Esophagus (tissue), 2 donors: ENCODE results near the gene HEXIM1. TPM values are rescaled to one million over a fixed set of nuclear protein-coding genes. Genes with fewer than 3 reads are reported as not detected.
A peak's percentile ranks its signal among the peaks of the same experiment; 100 is the strongest.

Experiments used
- H3K27ac ChIP-seq, 2 donors: one replicate each; pipeline ENCODE4 v1.5.1; 2013; ENCODE audit warnings: low read depth in 2 of 2, mild to moderate bottlenecking in 2 of 2, inconsistent platforms in 1 of 2, low read length in 1 of 2, moderate library complexity in 1 of 2
- H3K27me3 ChIP-seq, 2 donors: one replicate each; pipeline ENCODE4 v1.6.1; 2013; ENCODE audit warnings: low read length in 2 of 2, control low read depth in 1 of 2, mild to moderate bottlenecking in 1 of 2; ENCODE audit not compliant: insufficient read depth in 2 of 2, control insufficient read depth in 1 of 2
- H3K36me3 ChIP-seq, 2 donors: one replicate each; pipeline ENCODE4 v1.6.1; 2013; ENCODE audit warnings: low read length in 1 of 2; ENCODE audit not compliant: control insufficient read depth in 2 of 2, insufficient read depth in 2 of 2
- H3K4me1 ChIP-seq, 2 donors: one replicate each; pipeline ENCODE4 v1.6.1; 2013; ENCODE audit warnings: low read length in 1 of 2; ENCODE audit not compliant: control insufficient read depth in 2 of 2, insufficient read depth in 2 of 2
- H3K4me3 ChIP-seq, 2 donors: one replicate each; pipeline ENCODE4 v1.5.1; 2013; ENCODE audit warnings: low read length in 2 of 2, mild to moderate bottlenecking in 2 of 2, low read depth in 1 of 2, moderate library complexity in 1 of 2
- H3K9me3 ChIP-seq, 2 donors: one replicate each; pipeline ENCODE4 v1.6.1; 2013; ENCODE audit warnings: mild to moderate bottlenecking in 2 of 2, low read depth in 1 of 2, low read length in 1 of 2, moderate library complexity in 1 of 2; ENCODE audit not compliant: control insufficient read depth in 2 of 2, insufficient read depth in 1 of 2
- WGBS, 2 donors: extraction: QIAGEN DNeasy Blood & Tissue Kit; methylation state at CpG; one replicate each; pipeline ENCODE4 v1.1.7; 2013; 5-methylcytosine and 5-hydroxymethylcytosine counted together
- polyA plus RNA-seq, 2 donors: library from polyadenylated mRNA; stranded (reverse); fragments of 200-250 nt; gene quantifications; one replicate each; pipeline ENCODE4 v1.2.3, GENCODE V29; 2013
- donor health status: healthy with polysubstance abuse.
- donor health status: Bipolar disorder and iron deficiency.

HEXIM1 gene
- polyA plus RNA-seq, 2 donors: 20.4 to 24.2 TPM

DNA sequence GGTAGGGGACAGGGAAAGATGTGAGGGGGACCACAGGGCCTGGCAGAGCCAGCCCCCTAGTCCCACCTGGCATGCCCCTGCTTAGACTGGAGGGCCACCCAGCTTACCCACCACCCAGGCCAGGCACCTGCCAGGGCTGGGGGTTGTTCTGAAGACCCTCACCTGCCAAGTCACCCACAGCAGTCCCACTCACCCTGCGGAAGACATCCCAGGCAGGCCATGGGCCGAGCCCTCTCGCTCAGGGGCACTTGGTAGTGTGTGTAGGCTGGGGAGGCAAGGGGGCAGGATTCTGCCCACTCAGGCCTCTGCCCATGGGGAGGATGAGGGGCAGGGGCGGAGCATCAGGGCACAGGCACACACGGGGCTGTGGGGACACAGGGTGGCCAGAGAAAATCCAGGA is 19.9 kb upstream of the HEXIM1 start:
- H3K4me3 ChIP-seq: no peak overlapping the region
- no peaks in the 10 kb centered on the region for H3K36me3 ChIP-seq
- peak overlapping the region; percentile 67 to 74 for H3K27ac ChIP-seq
- 67 to 70% methylated on average over 5 of the region's 5 CpGs for WGBS, 2 donors
- no peaks in the 10 kb centered on the region for H3K9me3 ChIP-seq
- peaks cover 20 to 53% of the 10 kb centered on the region in 2 donors for H3K4me1 ChIP-seq
- no peaks in the 10 kb centered on the region for H3K27me3 ChIP-seq

GRCh38 chr17:45128989-45129388 is 19.3 kb upstream of the HEXIM1 start:
- Histone ChIP-seq H3K4me3 (no peak overlapping the region), H3K9me3 (no peaks in the 10 kb centered on the region), H3K4me1 (peaks cover 15 to 46% of the 10 kb centered on the region in 2 donors), H3K27me3 (no peaks in the 10 kb centered on the region), H3K27ac (peak overlapping the region; percentile 75 to 81), H3K36me3 (no peaks in the 10 kb centered on the region)
- 93 to 99% methylated on average over 2 of the region's 2 CpGs for WGBS, 2 donors

DNA sequence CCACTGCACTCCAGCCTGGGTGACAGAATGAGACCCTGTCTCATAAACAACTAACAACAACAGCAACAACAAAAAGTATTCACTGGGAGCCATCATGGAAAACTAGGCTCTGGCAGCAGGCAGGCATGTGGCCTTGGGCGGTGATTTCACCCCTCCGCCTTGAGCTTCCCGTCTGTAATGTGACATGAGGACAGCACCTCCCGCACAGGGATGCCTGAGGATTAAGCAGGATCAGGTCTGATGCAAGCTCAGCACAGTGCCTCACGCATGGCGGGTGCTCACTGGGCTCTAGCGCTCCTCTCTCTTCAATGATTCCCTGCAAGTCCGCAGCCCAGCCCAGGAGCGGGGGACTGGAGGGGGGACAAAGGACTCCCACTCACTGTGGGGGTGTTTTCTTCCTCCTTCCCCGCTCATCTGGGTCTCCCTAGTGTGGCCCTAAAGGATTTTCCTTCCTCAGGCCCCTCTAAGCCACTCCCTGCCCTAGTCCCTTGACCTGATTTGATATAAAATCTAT is 18.8 kb upstream of the HEXIM1 start:
- H3K27me3 ChIP-seq: no peaks in the 10 kb centered on the region
- H3K4me1 ChIP-seq: peaks cover 12 to 42% of the 10 kb centered on the region in 2 donors
- no peaks in the 10 kb centered on the region for H3K9me3 ChIP-seq
- H3K4me3 ChIP-seq: no peak overlapping the region
- H3K27ac ChIP-seq: peak overlapping the region; percentile 75 to 81
- no peaks in the 10 kb centered on the region for H3K36me3 ChIP-seq
- WGBS, 2 donors: 45 to 61% methylated on average over 10 of the region's 10 CpGs

DNA sequence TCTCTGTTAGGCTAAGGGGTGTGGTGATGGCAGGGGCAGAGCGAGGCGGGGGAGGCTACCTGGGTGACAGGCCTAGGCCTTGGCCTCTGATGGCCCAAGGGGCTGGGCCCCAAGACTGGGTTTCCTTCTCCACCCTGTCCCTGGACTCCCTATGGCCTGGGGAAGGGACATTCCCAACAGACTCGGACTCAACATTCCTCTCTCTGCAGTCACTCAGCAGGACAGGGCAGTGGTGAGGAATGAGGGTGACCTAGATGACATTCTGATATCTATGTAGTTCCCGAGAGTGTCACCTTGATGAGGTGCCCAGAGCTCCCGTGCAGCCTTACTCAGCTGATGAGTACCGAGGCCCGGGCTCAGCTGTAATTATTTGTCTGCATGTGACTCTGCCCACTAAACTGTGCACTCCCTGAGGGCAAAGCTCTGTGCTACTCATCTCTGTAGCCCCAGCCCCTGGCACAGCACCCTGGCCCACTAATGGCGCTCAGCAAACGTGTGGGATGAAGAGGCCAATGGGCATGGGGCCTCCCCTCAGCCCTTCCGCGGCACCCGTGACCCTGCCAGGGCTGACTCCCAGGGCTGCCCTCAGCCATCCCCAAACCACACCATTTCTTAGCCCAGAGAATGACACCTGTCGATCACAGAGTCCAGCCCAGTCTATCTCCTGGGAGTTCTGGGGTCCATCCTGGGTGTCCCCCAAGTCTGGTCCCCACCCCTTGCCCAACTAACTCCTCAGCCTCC is 18.2 kb upstream of the HEXIM1 start:
- WGBS, 2 donors: 44 to 65% methylated on average over 13 of the region's 13 CpGs
- Histone ChIP-seq H3K27me3 (no peaks in the 10 kb centered on the region), H3K36me3 (no peaks in the 10 kb centered on the region), H3K4me1 (peaks cover 12 to 40% of the 10 kb centered on the region in 2 donors), H3K4me3 (peak overlapping the region; percentile 22 to 67), H3K9me3 (no peaks in the 10 kb centered on the region), H3K27ac (peak overlapping the region; percentile 75 to 81)

DNA sequence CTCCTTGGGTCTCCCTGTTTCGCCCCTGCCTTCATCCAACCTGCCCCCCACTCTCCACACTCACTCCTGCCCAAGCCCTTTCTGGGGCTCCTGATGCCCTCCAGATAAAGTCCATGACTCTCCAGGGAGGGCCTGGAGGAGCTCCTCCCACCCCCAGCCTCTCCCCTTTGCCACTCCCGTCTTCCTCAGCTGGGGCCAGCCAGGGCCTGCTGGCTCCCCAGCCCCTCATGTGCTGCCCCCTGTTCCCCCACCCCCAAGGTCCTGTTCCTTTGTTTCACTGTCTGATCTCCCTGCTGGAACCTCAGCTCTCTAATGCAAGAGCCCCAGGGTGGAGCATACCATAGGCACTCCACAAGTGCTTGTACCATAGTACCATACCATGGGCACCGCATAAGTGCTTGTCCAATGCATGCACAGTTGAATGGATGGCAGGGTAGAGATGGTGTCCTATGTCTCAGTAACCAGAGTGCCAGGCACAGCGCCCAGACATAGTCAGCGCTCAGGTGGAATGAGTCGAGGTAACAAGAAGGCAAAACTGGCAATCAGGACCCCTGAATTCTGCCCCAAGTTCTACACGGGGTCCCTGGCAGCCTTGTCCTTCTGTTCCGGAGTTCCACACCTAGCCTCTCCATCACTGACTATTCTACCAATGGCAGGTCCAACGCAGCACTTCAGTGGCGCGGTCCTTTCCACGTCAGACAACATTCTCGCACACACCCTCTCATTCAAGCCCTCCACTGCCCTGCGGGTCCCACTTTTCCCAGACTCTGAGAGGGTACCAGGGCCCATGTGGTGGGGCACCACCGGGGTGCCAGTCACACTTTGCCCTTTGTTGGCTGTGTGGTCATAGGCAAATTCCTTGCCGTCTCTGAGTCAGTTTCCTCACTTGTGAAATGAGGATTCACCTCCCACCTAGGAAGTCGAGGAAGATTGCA is 17.3 kb upstream of the HEXIM1 start:
- H3K4me3 ChIP-seq: peak overlapping the region; percentile 67 to 73
- H3K27me3 ChIP-seq: no peaks in the 10 kb centered on the region
- no peaks in the 10 kb centered on the region for H3K9me3 ChIP-seq
- peaks cover 12 to 40% of the 10 kb centered on the region in 2 donors for H3K4me1 ChIP-seq
- H3K27ac ChIP-seq: peak overlapping the region; percentile 61 to 81
- WGBS, 2 donors: 68 to 72% methylated on average over 17 of the region's 17 CpGs
- H3K36me3 ChIP-seq: no peaks in the 10 kb centered on the region

DNA sequence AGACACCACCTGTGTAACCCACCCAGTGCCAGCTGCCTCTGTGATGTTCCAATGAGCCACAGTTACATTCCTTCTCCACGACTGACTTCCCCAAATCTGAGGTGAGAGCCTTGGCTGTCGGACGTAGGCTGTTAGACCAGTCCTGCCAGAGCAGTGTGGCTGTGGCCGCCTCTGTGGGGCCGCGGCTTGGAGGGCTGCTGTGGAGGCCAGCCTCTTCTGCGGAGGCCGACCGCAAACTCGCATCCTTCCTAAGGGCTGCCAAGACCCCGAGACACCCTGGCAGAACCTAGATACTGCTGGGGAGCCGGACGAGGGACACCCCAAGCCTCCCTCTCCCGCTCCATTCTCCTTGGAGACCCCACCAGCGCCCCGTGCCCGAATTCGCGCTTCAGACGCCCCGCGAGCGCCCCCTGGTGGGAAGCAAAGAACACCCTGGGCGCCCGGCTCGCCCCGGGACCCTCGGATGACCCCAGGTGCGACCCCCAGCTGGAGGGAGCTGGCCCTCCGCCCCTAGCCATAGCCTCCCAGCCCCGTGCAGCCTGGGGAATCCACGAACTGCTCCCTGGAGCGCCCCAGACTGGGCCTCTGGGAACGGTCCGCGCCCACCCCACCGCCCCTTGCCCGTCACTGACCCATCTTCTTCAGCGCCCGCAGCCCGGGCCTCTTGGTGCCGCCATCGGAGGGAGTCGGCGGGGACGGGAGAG is 16.5 kb upstream of the HEXIM1 start:
- H3K9me3 ChIP-seq: no peaks in the 10 kb centered on the region
- no peaks in the 10 kb centered on the region for H3K36me3 ChIP-seq
- peaks cover 17 to 48% of the 10 kb centered on the region in 2 donors for H3K4me1 ChIP-seq
- H3K27me3 ChIP-seq: no peaks in the 10 kb centered on the region
- peak overlapping the region; percentile 66 to 99 for H3K27ac ChIP-seq
- peak overlapping the region; percentile 67 to 73 for H3K4me3 ChIP-seq
- WGBS, 2 donors: 7 to 8% methylated on average over 40 to 46 of the region's 46 CpGs

DNA sequence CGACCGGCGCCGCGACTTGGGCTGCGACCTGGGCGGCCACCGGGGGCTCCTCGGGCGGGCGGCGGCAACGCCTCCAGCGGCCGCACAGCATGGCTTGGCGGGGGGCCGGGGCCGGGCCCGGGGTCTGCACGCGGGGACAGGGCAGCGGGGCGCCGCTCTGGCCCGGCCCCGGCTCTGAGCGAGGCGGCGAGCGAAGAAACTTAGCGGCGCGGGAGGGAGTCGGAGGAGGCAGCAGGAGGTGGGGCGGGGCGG is 16.0 kb upstream of the HEXIM1 start, which contains the start of gene PLCD3:
PLCD3 (minus strand) TSS at position 196 of the 252 bp plus-strand sequence; CDS start at position 91, 105 bp downstream.
- Histone ChIP-seq H3K27ac (peak within 1 kb of the TSS; percentile 97 to 99), H3K4me3 (peak within 1 kb of the TSS; percentile 67 to 80), H3K4me1 (peaks cover 15 to 49% of the 10 kb centered on the region in 2 donors), H3K36me3 (no peaks in the 10 kb centered on the region), H3K27me3 (no peaks in the 10 kb centered on the region), H3K9me3 (no peaks in the 10 kb centered on the region)
- 1% methylated on average over 25 to 34 of the region's 36 CpGs for WGBS, 2 donors

GRCh38 chr17:45132572-45133463 is 15.5 kb upstream of the HEXIM1 start:
- peaks cover 12 to 43% of the 10 kb centered on the region in 2 donors for H3K4me1 ChIP-seq
- peak overlapping the region; percentile 97 to 99 for H3K27ac ChIP-seq
- H3K36me3 ChIP-seq: no peaks in the 10 kb centered on the region
- H3K27me3 ChIP-seq: no peaks in the 10 kb centered on the region
- peak overlapping the region; percentile 67 to 80 for H3K4me3 ChIP-seq
- no peaks in the 10 kb centered on the region for H3K9me3 ChIP-seq
- 1% methylated on average over 46 to 70 of the region's 71 CpGs for WGBS, 2 donors
